Liver (tissue), 9 donors: Measurements from ENCODE around the gene HTD2. TPM values are rescaled to one million over a fixed set of nuclear protein-coding genes. Genes with fewer than 3 reads are reported as not detected.

Experiments used
- DNase-seq: peaks from one replicate; pipeline ENCODE4 v3.0.0-alpha.2; 2017; ENCODE audit warnings: low spot score
- H3K27ac ChIP-seq, 2 donors: one replicate each; pipeline ENCODE4 v1.7.0; 2013; ENCODE audit warnings: inconsistent platforms in 2 of 2, low read length in 2 of 2, control low read depth in 1 of 2, low read depth in 1 of 2, mild to moderate bottlenecking in 1 of 2
- H3K27me3 ChIP-seq, 4 donors: one replicate each; pipeline versions ENCODE4 v1.6.1 to v1.7.0; 2013; ENCODE audit warnings: low read length in 3 of 4, inconsistent platforms in 1 of 4, mild to moderate bottlenecking in 1 of 4, moderate library complexity in 1 of 4; ENCODE audit not compliant: control insufficient read depth in 4 of 4, insufficient read depth in 4 of 4
- H3K36me3 ChIP-seq, 4 donors: one replicate each; pipeline versions ENCODE4 v1.6.1 to v1.7.0; 2013; ENCODE audit warnings: low read length in 3 of 4, mild to moderate bottlenecking in 3 of 4, low read depth in 1 of 4, moderate library complexity in 1 of 4; ENCODE audit not compliant: control insufficient read depth in 4 of 4, insufficient read depth in 3 of 4
- H3K4me1 ChIP-seq, 4 donors: one replicate each; pipeline versions ENCODE4 v1.6.1 to v1.7.0; 2013; ENCODE audit warnings: low read length in 3 of 4, mild to moderate bottlenecking in 3 of 4, moderate library complexity in 1 of 4; ENCODE audit not compliant: control insufficient read depth in 4 of 4, insufficient read depth in 4 of 4
- H3K4me3 ChIP-seq, 3 donors: one replicate each; pipeline versions ENCODE4 v1.6.1 to v1.7.0; 2013; ENCODE audit warnings: low read length in 3 of 3, control low read depth in 1 of 3, low read depth in 1 of 3, mild to moderate bottlenecking in 1 of 3
- H3K9ac ChIP-seq, 2 donors: one replicate each; pipeline ENCODE4 v1.7.0; 2013; ENCODE audit warnings: low read length in 2 of 2, mild to moderate bottlenecking in 2 of 2, moderate library complexity in 2 of 2, control low read depth in 1 of 2, low read depth in 1 of 2
- H3K9me3 ChIP-seq, 4 donors: one replicate each; pipeline versions ENCODE4 v1.6.1 to v1.7.0; 2013; ENCODE audit warnings: low read length in 3 of 4; ENCODE audit not compliant: control insufficient read depth in 4 of 4
- ATF3 ChIP-seq: IDR thresholded peaks from 2 replicates; pipeline ENCODE4 v1.6.1; 2016; ENCODE audit warnings: antibody characterized with exemption
- CTCF ChIP-seq: fragments of 150-350 bp; IDR thresholded peaks from 2 replicates; pipeline ENCODE4 v1.5.1; 2017; ENCODE audit warnings: improper control_type of control experiment, low read depth, low read length; ENCODE audit not compliant: missing input control
- EGR1 ChIP-seq, 2 donors: IDR thresholded peaks; 2 replicates each; pipeline ENCODE4 v1.6.1; 2016 to 2018; ENCODE audit warnings: antibody characterized with exemption in 2 of 2, low read depth in 2 of 2
- FOXA1 ChIP-seq: IDR thresholded peaks from 2 replicates; pipeline ENCODE4 v1.6.1; 2016; ENCODE audit warnings: antibody characterized with exemption
- FOXA2 ChIP-seq: IDR thresholded peaks from 2 replicates; pipeline ENCODE4 v1.6.1; 2016; ENCODE audit warnings: antibody characterized with exemption
- GABPA ChIP-seq, 2 donors: IDR thresholded peaks in 1 of 2; conservative IDR thresholded peaks in 1 of 2; 2 replicates each; pipeline ENCODE4 v1.6.1; 2016; ENCODE audit warnings: antibody characterized with exemption in 2 of 2, mild to moderate bottlenecking in 1 of 2, moderate library complexity in 1 of 2
- HNF4A ChIP-seq, 2 donors: conservative IDR thresholded peaks; 2 replicates each; pipeline ENCODE4 v1.6.1; 2016; ENCODE audit warnings: antibody characterized with exemption in 2 of 2, mild to moderate bottlenecking in 2 of 2
- HNF4G ChIP-seq: IDR thresholded peaks from 2 replicates; pipeline ENCODE4 v1.6.1; 2016; ENCODE audit warnings: antibody characterized with exemption
- JUND ChIP-seq, 2 donors: IDR thresholded peaks; 2 replicates each; pipeline ENCODE4 v1.6.1; 2016; ENCODE audit warnings: antibody characterized with exemption in 2 of 2
- MAX ChIP-seq: IDR thresholded peaks from 2 replicates; pipeline ENCODE4 v1.6.1; 2016; ENCODE audit warnings: antibody characterized with exemption
- NR2F2 ChIP-seq: IDR thresholded peaks from 2 replicates; pipeline ENCODE4 v1.6.1; 2016; ENCODE audit warnings: antibody characterized with exemption
- RAD21 ChIP-seq, 2 donors: IDR thresholded peaks; 2 replicates each; pipeline ENCODE4 v1.6.1; 2016; ENCODE audit warnings: antibody characterized with exemption in 2 of 2, mild to moderate bottlenecking in 2 of 2
- RXRA ChIP-seq, 2 donors: IDR thresholded peaks; 2 replicates each; pipeline ENCODE4 v1.6.1; 2017 to 2018; ENCODE audit warnings: antibody characterized with exemption in 2 of 2, mild to moderate bottlenecking in 1 of 2
- SP1 ChIP-seq: IDR thresholded peaks from 2 replicates; pipeline ENCODE4 v1.6.1; 2018; ENCODE audit warnings: antibody characterized with exemption, mild to moderate bottlenecking
- TAF1 ChIP-seq: conservative IDR thresholded peaks from 2 replicates; pipeline ENCODE4 v1.6.1; 2016; ENCODE audit warnings: antibody characterized with exemption, mild to moderate bottlenecking
- ZBTB33 ChIP-seq: IDR thresholded peaks from 2 replicates; pipeline ENCODE4 v1.6.1; 2016; ENCODE audit warnings: antibody characterized with exemption
- WGBS: extraction: QIAGEN DNeasy Blood & Tissue Kit; methylation state at CpG from one replicate; pipeline ENCODE4 v1.1.7; 2013; 5-methylcytosine and 5-hydroxymethylcytosine counted together
- polyA plus RNA-seq, 2 donors: library from polyadenylated mRNA; stranded (reverse) in 1 of 2; unstranded in 1 of 2; fragments of 200-250 nt in 1 of 2; fragments of >200 nt in 1 of 2; fragmentation: Nextera tagmentation in 1 of 2; extraction: Ambion mirVana in 1 of 2; gene quantifications; one replicate each; pipeline versions ENCODE4 v1.2.1 to v1.2.3, GENCODE V29; 2013 to 2015
- total RNA-seq, 2 donors: library from RNA; depleted of rRNA; stranded (reverse); fragments of >200 nt; gene quantifications; one replicate each; pipeline ENCODE4 v1.2.3, GENCODE V29; 2014
- donor health status: healthy.
- donor health status: healthy.
- donor health status: healthy.
- donor health status: healthy.
- donor health status: healthy.

Gene HTD2
- total and polyA plus RNA-seq, 4 donors: 6.6 to 14.8 (median 11.0) TPM

GRCh38 chr3:58350627-58351013 lies 44.3 kb downstream of the HTD2 start:
- H3K27ac ChIP-seq: no peak overlapping the region
- no peak for DNase-seq
- no peaks in the 10 kb centered on the region for H3K9me3 ChIP-seq
- no peak overlapping the region for H3K9ac ChIP-seq
- 91% methylated on average over 2 of the region's 2 CpGs for WGBS
- no peaks in the 10 kb centered on the region for H3K27me3 ChIP-seq
- no peak overlapping the region for H3K4me3 ChIP-seq
- no peaks in the 10 kb centered on the region for H3K4me1 ChIP-seq
- no peak for TF ChIP-seq HNF4G
- no peak for TF ChIP-seq SP1
- no peak for TF ChIP-seq ZBTB33
- no peak for TF ChIP-seq FOXA1
- no peak for TF ChIP-seq JUND (IDR thresholded peaks at IDR 0.05)
- TF ChIP-seq TAF1: no peak
- no peak for TF ChIP-seq HNF4A (conservative IDR thresholded peaks at IDR 0.05)
- no peaks in the 10 kb centered on the region for H3K36me3 ChIP-seq

GRCh38 chr3:58351920-58352319 lies 45.6 kb downstream of the HTD2 start:
- H3K9me3 ChIP-seq: no peaks in the 10 kb centered on the region
- no peak for TF ChIP-seq EGR1 (IDR thresholded peaks at IDR 0.05; ENCODE audit: low read depth in 2 of 2)
- TF ChIP-seq FOXA1: no peak
- TF ChIP-seq RAD21 (IDR thresholded peaks at IDR 0.05): no peak
- no peak for TF ChIP-seq CTCF
- TF ChIP-seq MAX: no peak
- TF ChIP-seq ATF3: no peak
- TF ChIP-seq HNF4A (conservative IDR thresholded peaks at IDR 0.05): no peak
- no peak for TF ChIP-seq SP1
- TF ChIP-seq FOXA2: no peak
- no peak for TF ChIP-seq NR2F2
- no peak for TF ChIP-seq HNF4G
- no peak for TF ChIP-seq GABPA (IDR thresholded peaks at IDR 0.05 in 1 of 2, conservative IDR thresholded peaks at IDR 0.05 in 1 of 2)
- 84% methylated on average over 3 of the region's 3 CpGs for WGBS
- H3K4me3 ChIP-seq: no peak overlapping the region
- H3K27ac ChIP-seq: no peak overlapping the region
- no peaks in the 10 kb centered on the region for H3K36me3 ChIP-seq
- no peak overlapping the region for H3K9ac ChIP-seq
- DNase-seq: no peak
- H3K27me3 ChIP-seq: no peaks in the 10 kb centered on the region
- H3K4me1 ChIP-seq: no peaks in the 10 kb centered on the region

- H3K9ac ChIP-seq: no peak overlapping the region
- H3K27me3 ChIP-seq: no peaks in the 10 kb centered on the region
- no peaks in the 10 kb centered on the region for H3K36me3 ChIP-seq
- H3K9me3 ChIP-seq: no peaks in the 10 kb centered on the region
- DNase-seq: no peak
- H3K4me1 ChIP-seq: no peaks in the 10 kb centered on the region
- no peak overlapping the region for H3K4me3 ChIP-seq
- no peak for TF ChIP-seq GABPA (IDR thresholded peaks at IDR 0.05 in 1 of 2, conservative IDR thresholded peaks at IDR 0.05 in 1 of 2)
- no peak for TF ChIP-seq RXRA (IDR thresholded peaks at IDR 0.05)
- no peak for TF ChIP-seq FOXA1
- TF ChIP-seq NR2F2: no peak
- TF ChIP-seq CTCF: no peak
- TF ChIP-seq TAF1: no peak
- TF ChIP-seq ZBTB33: no peak
- 88% methylated on average over 6 of the region's 6 CpGs for WGBS
- H3K27ac ChIP-seq: no peak overlapping the region
Observed at GRCh38 chr3:58352626-58353025, 46.3 kb downstream of the HTD2 start.
